ENCODE measurements around the gene TBPL1. TPM values are rescaled to one million over a fixed set of nuclear protein-coding genes. Genes with fewer than 3 reads are reported as not detected.
A peak's percentile ranks its signal among the peaks of the same experiment; 100 is the strongest.

The TBPL1 gene
- total and polyA plus RNA-seq, 8 donors, result 6.5 to 20.6 (median 10.1) TPM

- FAIRE-seq, result no peak
- no peak for DNase-seq
- intact Hi-C loops (cut with DNase I), result no loop called here
- Histone ChIP-seq H3K36me3 (no peaks in the 10 kb centered on the region), H3K4me3 (no peak overlapping the region), H3K9me3 (no peaks in the 10 kb centered on the region), H3K27me3 (no peaks in the 10 kb centered on the region), H3K27ac (no peak overlapping the region), H3K4me1 (peaks cover 0 to 4% (median 0%) of the 10 kb centered on the region in 3 donors)
- TF ChIP-seq CTCF (IDR thresholded peaks at IDR 0.05), result no peak
- 14 to 20% methylated on average over 3 of the region's 3 CpGs for WGBS, 2 donors
- no peak for ATAC-seq
These were observed 61.6 kb downstream of the TBPL1 start for GRCh38 chr6:134014588-134015137.

DNA sequence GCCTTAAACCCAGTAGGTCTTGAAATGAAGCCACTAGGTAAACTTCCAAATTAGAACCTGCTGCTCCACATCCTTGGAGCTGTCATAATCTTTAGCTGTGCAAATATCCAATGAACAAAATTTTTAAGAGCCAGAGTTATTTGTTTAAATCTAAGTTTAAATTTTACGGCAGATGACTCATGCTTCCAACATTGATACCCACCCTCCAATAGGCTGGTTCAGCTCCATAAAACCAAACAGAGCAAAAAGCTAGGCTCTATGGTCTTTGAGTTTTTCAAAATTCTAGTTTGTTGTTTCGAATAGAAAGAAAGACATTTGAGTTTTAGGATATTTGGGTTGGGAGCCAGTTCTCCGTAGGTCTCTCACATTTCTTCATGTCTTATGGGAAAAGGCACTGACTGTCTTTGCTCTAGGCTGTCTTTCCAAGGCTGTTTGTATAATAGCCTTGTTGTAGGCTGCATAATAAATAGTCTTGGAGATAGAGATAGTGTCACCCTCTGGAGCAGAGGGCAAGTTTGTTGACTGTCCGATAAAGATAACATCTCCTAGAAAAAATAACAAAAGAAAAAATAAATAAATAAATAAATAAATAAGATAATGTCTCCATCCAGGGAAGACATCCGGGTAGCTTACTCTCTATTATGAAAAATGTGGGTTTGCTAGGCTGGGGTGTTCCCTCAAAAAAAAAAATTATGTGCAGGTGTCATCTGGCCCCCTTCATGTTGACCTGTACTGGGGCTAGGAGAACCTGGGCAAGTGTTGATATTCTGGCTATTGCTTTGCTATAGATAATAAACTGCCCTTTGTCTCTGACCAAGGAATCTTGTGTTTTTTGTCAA, 62.9 kb downstream of the TBPL1 start:
- ATAC-seq, result no peak
- 61 to 72% methylated on average over 5 of the region's 5 CpGs for WGBS, 2 donors

DNA sequence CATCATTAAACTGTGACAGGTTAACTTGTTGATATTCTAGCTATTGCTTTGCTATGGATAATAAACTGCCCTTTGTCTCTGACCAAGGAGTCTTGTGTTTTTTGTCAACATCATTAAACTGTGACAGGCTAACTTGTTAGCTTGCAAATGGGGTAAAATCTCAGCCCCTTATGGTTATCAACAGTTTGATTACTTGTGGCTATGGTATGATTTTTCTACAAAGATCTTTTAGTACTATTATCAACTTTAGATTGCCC, 63.5 kb downstream of the TBPL1 start:
- H3K27ac ChIP-seq, result no peak overlapping the region
- no peaks in the 10 kb centered on the region for H3K27me3 ChIP-seq
- DNase-seq, result no peak
- no peaks in the 10 kb centered on the region for H3K36me3 ChIP-seq
- no peak for FAIRE-seq
- ATAC-seq, result no peak
- intact Hi-C loops (cut with DNase I), result no loop called here
- H3K9me3 ChIP-seq, result no peaks in the 10 kb centered on the region
- no peak for TF ChIP-seq CTCF (IDR thresholded peaks at IDR 0.05)
- H3K4me3 ChIP-seq, result no peak overlapping the region
- H3K4me1 ChIP-seq, result peaks cover 0 to 5% (median 4%) of the 10 kb centered on the region in 3 donors

More for the DNA sequence above, 62.9 kb downstream of the TBPL1 start:
- FAIRE-seq, result no peak
- peaks cover 0 to 5% (median 4%) of the 10 kb centered on the region in 3 donors for H3K4me1 ChIP-seq
- no peak for TF ChIP-seq CTCF (IDR thresholded peaks at IDR 0.05)
- H3K36me3 ChIP-seq, result no peaks in the 10 kb centered on the region
- no peak overlapping the region for H3K4me3 ChIP-seq
- DNase-seq, result no peak
- no peak overlapping the region for H3K27ac ChIP-seq
- H3K9me3 ChIP-seq, result no peaks in the 10 kb centered on the region
- intact Hi-C loops (cut with DNase I), result no loop called here
- H3K27me3 ChIP-seq, result no peaks in the 10 kb centered on the region

DNA sequence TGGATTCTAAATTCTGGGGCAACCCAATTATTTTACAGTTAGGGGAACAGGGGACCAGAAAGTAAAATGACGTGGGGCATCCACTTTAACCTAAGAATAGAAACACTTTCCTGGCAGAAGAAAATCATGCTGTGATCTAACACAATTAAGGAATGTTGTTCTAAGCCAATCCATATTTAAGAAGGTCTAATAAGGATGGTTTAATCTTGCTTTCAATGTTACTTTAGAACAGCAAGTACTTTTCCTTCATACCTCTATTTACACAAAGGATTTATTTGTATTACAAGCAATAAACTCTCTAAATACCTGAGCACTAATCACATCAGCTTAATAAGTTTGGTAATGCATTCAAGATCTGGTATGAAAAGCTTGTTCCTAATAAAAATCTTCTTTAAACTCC, 67.0 kb downstream of the TBPL1 start:
- H3K27me3 ChIP-seq, result no peaks in the 10 kb centered on the region
- no peak overlapping the region for H3K4me3 ChIP-seq
- no peak for DNase-seq
- no peak for TF ChIP-seq CTCF (IDR thresholded peaks at IDR 0.05)
- peaks cover 0 to 5% (median 0%) of the 10 kb centered on the region in 3 donors for H3K4me1 ChIP-seq
- no peak for FAIRE-seq
- no peak overlapping the region for H3K27ac ChIP-seq
- 76 to 88% methylated on average over 1 of the region's 1 CpG for WGBS, 2 donors
- no peaks in the 10 kb centered on the region for H3K9me3 ChIP-seq
- ATAC-seq, result no peak
- intact Hi-C loops (cut with DNase I), result no loop called here
- H3K36me3 ChIP-seq, result no peaks in the 10 kb centered on the region

DNA sequence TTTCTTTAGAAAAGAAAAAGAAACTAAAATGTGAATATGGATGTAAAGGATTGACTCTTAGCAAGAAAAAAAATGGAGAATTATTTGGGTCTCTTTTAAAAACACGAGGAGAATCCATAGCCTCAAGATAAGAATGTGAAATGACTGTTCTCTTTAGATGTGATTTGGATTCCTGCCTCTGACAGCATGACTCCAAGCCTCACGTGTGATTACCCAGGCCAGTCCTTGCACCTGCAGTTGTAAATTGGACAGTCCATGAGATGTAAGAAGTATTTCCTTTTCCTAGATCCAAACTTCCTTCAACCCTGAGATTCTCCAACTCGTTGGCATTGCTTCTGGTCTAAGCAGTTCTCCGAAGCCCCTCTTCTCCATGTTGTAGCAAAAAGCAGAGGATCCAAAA, 67.5 kb downstream of the TBPL1 start:
- Histone ChIP-seq H3K9me3 (no peaks in the 10 kb centered on the region), H3K36me3 (no peaks in the 10 kb centered on the region), H3K27me3 (no peaks in the 10 kb centered on the region), H3K4me3 (no peak overlapping the region), H3K27ac (no peak overlapping the region), H3K4me1 (peaks cover 0 to 5% (median 0%) of the 10 kb centered on the region in 3 donors)
- FAIRE-seq (peak; percentile 17), DNase-seq (no peak), ATAC-seq (no peak)
- no peak for TF ChIP-seq CTCF (IDR thresholded peaks at IDR 0.05)
- intact Hi-C loops (cut with DNase I), result no loop called here
- WGBS, 2 donors, result 39 to 49% methylated on average over 4 of the region's 4 CpGs
